HG03460 (cell line): ENCODE data around the gene SCYL1.

Experiments
- ATAC-seq: cut with Tn5 transposase; IDR thresholded peaks from one replicate; pipeline ENCODE4 v1.9.1; 2021; ENCODE audit not compliant: unreplicated experiment

SCYL1 gene

DNA sequence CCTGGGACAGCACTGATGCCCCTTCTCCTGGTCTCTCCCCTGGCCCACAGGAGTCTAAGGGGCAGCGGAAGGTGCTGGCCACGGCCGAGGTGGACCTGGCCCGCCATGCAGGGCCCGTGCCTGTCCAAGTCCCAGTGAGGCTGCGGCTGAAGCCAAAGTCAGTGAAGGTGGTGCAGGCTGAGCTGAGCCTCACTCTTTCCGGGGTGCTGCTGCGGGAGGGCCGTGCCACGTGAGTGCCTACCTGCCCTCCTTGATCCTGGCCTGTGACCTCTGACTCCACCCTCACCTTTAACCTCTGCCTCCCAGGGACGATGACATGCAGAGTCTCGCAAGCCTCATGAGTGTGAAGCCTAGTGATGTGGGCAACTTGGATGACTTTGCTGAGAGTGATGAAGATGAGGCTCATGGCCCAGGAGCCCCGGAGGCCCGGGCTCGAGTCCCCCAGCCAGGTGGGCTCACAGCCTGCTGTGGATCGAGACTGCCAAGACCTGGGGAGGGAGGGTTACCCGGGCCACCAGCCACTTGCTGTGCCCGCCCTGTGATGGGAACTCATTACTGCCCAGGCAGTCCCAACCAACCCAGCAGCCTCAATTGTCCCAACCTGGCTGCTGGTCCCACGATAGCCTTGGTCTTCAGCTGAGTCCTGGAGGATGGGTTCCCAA is 55.3 kb downstream of the SCYL1 start:
- no peak for ATAC-seq

DNA sequence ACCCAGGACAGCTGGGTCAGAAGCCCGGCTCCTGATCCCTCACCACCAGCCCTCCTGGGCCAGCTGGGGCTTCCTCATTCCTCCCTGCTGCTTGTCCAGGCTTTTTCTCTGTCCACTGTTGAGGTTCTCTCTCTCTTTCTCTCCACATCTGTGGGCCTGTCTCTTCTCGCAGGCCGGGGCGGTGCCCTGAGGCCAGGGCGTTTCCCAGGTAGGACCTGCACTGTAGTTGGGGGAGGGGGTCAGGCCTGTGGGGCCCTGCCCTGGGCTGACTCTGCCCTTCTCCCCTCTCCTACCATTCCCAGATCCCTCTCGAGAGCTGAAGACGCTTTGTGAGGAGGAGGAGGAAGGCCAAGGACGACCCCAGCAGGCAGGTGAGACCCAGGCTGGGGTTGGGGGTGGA is 55.9 kb downstream of the SCYL1 start:
- no peak for ATAC-seq

DNA sequence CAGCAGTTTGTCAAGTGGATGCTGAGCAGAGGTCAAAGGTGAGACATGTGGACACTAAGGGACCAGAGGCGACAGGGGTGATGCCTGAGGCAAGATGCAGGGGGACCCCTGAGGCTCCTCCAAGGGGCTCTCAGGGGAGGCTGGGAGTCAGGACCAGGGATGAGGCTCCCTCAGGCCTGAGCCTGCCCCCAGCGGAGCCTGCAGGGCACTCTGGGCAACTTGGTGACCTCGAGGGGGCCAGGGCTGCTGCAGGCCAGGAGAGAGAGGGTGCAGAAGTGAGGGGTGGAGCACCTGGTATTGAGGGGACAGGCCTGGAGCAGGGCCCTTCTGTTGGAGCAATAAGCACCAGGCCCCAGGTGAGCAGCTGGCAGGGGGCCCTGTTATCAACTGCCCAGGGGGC is 57.0 kb downstream of the SCYL1 start:
- ATAC-seq, result no peak

DNA sequence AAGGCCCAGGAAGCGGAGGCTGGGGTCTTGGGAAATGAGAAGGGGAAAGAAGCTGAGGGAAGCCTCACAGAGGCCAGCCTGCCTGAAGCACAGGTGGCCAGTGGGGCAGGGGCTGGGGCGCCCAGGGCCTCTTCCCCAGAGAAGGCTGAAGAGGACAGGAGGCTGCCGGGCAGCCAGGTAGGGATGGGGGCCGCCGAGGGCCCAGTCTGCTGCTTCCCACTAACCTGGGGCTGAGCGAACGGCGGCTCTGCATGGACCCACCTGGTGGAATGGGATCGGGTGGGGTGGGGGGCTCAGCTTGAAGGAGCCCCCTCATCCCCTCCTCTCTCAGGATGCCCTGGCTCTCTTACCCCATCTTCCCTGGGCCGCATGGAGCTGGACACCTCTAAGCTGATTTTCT is 58.7 kb downstream of the SCYL1 start:
- no peak for ATAC-seq

DNA sequence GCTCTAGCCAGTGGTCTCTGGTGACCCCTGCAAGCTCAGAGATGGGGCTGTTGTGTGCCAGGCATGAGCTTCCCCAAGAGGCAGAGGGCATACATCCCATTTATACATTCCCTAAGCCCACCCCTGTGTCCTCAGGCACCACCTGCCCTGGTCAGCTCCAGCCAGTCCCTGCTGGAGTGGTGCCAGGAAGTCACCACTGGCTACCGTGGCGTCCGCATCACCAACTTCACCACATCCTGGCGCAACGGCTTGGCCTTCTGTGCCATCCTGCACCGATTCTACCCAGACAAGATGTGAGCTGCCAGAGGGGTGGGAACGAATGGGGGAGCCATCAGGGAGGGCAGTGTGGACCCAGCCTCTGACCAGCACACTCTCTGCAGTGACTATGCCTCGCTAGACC is 59.2 kb downstream of the SCYL1 start:
- ATAC-seq, result no peak

DNA sequence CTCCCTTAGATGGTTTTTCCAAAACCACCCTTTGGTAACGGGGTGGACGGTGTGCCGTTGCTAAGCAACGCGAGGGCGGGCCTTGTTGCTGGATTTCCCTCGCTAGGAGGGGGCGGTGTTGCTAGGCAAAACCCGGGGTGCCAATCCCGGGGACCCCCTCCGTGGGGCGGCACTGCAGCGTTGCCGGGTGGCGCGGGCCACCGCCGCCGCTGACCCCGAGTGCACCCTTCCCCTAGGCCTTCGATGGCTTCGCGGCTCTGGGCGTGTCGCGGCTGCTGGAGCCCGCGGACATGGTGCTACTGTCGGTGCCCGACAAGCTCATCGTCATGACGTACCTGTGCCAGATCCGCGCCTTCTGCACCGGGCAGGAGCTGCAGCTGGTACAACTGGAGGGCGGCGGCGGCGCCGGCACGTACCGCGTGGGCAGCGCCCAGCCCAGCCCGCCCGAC is 59.9 kb downstream of the SCYL1 start:
- ATAC-seq, result no peak

DNA sequence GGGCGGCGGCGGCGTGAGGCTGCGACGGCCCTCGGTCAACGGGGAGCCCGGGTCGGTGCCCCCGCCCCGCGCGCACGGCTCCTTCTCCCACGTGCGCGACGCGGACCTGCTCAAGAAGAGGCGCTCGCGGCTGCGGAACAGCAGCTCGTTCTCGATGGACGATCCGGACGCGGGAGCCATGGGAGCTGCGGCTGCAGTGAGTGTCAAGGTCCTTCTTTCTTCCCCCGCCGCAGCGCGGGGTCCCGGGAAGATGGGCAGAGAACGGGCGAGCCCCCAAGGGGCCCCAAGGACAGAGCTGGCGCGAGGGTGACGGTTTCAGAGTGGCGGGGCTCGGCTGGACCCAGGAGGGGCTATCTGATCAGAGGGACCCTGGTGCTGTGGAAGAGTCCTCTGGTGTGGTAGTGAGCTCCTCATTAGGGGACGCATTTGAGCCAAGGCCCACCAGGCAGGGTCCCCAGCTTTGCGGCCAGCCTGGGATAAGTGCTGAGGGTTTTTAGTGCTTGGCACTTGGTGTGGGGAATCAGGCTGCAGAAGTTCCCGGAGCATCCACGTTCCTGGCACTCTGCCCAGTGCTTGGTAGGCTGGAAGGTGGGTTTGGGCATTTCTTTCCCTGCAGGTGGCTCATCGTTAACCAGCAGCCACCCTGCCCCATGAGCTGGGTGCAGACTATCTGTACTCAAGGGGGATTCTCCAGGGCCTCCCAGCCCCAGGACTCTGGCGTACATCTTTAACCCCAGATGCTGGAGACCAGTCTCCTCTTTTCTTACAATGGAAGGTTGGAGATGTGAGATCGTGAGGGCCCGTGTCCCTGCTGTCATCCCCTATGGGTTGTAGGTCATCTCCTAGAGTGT is 60.7 kb downstream of the SCYL1 start:
- ATAC-seq, result no peak

DNA sequence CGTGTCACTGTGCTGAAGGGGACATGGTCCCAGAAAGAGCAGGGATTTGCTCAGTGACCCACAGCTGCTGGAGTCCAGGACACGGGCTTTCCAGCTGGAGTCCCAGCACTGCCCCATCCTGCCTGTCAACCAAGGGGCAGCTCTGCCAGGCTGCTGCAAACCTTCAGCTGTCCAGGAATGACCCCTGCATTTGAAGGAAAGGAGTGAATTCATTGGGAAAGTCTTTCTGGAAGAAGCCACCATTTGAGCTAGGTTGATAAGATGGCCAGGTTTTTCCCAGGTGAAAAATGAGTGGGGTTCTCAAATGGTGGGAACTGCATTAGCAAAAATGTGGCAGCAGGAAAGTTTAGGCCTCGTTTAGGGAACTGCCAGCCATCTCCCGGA is 61.4 kb downstream of the SCYL1 start:
- no peak for ATAC-seq

DNA sequence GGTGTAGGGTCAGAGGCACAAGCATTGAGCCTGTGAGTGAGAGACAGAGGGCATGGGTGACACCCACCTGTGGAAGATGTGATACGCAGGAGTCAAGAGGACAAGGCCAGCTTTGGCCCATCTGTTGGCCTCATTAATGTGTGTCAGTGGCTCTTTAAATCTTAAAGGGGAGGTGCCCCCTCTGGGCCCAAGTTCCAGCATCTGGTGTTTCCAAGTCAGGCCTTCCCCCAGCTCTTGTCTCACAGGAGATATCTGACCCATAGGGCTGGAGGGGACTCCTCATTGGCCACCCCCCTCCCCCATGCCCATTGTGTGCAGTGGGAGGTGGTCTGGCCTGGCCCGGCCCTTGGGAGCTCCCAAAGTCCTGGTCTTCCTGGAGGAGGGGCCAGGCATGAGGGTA is 61.8 kb downstream of the SCYL1 start:
- ATAC-seq, result no peak
